HT-29 (cell line): Measurements from ENCODE around the gene NPBWR2. TPM values are rescaled to one million over a fixed set of nuclear protein-coding genes. Genes with fewer than 3 reads are reported as not detected.
"Not testable (repeated sequence)": the region's sequence is repeated elsewhere in the genome, so short reads cannot be mapped to it uniquely, and the experiment has no call there.

Experiments used
- DNase-seq: peaks from one replicate; pipeline ENCODE4 v3.0.0-alpha.2; 2015; ENCODE audit warnings: low spot score
- total RNA-seq: library from RNA; depleted of rRNA; stranded (reverse); fragments of >200 nt; shearing (Covaris generic); gene quantifications from 2 replicates; pipeline ENCODE4 v1.2.3, GENCODE V29; 2014

Gene NPBWR2
- total RNA-seq, 1 experiment from 2014 or later: not detected

- DNase-seq: no peak
Observed at GRCh38 chr20:64119301-64119680, 11.9 kb upstream of the NPBWR2 start.

- DNase-seq: not testable (repeated sequence)
Observed at GRCh38 chr20:64117432-64117777, 10.0 kb upstream of the NPBWR2 start.

GRCh38 chr20:64116541-64117431, 9.4 kb upstream of the NPBWR2 start:
- DNase-seq: no peak

- DNase-seq: no peak
Observed at GRCh38 chr20:64116016-64116415, 8.7 kb upstream of the NPBWR2 start.

GRCh38 chr20:64115171-64115911, 8.0 kb upstream of the NPBWR2 start:
- no peak for DNase-seq

GRCh38 chr20:64114356-64114971, 7.1 kb upstream of the NPBWR2 start:
- DNase-seq: no peak

- no peak for DNase-seq
Observed at GRCh38 chr20:64113796-64114355, 6.5 kb upstream of the NPBWR2 start.

GRCh38 chr20:64113444-64113775, 6.0 kb upstream of the NPBWR2 start:
- no peak for DNase-seq

- no peak for DNase-seq
Observed at GRCh38 chr20:64112691-64113443, 5.5 kb upstream of the NPBWR2 start.

GRCh38 chr20:64111841-64112641, 4.7 kb upstream of the NPBWR2 start:
- no peak for DNase-seq

- no peak for DNase-seq
Observed at GRCh38 chr20:64110411-64111068, 3.2 kb upstream of the NPBWR2 start.

GRCh38 chr20:64109831-64110391, 2.5 kb upstream of the NPBWR2 start:
- no peak for DNase-seq

GRCh38 chr20:64108731-64109681, 1.6 kb upstream of the NPBWR2 start:
- DNase-seq: no peak

GRCh38 chr20:64107736-64108457, 532 bp upstream of the NPBWR2 start:
- DNase-seq: no peak

GRCh38 chr20:64106435-64106961, 867 bp downstream of the NPBWR2 start:
- no peak for DNase-seq

- no peak for DNase-seq
Observed at GRCh38 chr20:64105846-64106434, 1.4 kb downstream of the NPBWR2 start.
